HepG2 (cell line): ENCODE data around the gene PSKH1. TPM values are rescaled to one million over a fixed set of nuclear protein-coding genes. Genes with fewer than 3 reads are reported as not detected.

Source experiments
- BHLHE40 ChIP-seq: IDR thresholded peaks from 2 replicates; pipeline ENCODE4 v1.6.1; 2011; ENCODE audit warnings: low read length, improper control_type of control experiment
- EED ChIP-seq: sonication (generic); formaldehyde crosslinking; IDR thresholded peaks from 2 replicates; pipeline ENCODE4 v1.5.0; 2020; ENCODE audit warnings: mild to moderate bottlenecking, missing genetic modification reagents
- FOXA1 ChIP-seq, 2 experiments: fragments of 450-650 bp in 1 of 2; sonication (generic) in 1 of 2; formaldehyde crosslinking in 1 of 2; IDR thresholded peaks; 2 replicates each; pipeline versions ENCODE4 v1.4.0 to v1.6.1; 2016 to 2020; ENCODE audit warnings: missing genetic modification reagents in 1 of 2
- FOXA3 ChIP-seq: IDR thresholded peaks from 2 replicates; pipeline ENCODE4 v1.6.1; 2016; ENCODE audit warnings: missing genetic modification reagents, missing compliant biosample characterization
- IKZF5 ChIP-seq: IDR thresholded peaks from 2 replicates; pipeline ENCODE4 v1.6.1; 2018; ENCODE audit warnings: missing genetic modification reagents, mild to moderate bottlenecking, missing compliant biosample characterization
- JUN ChIP-seq: sonication (generic); formaldehyde crosslinking; IDR thresholded peaks from 2 replicates; pipeline ENCODE4 v1.4.0; 2020; ENCODE audit warnings: mild to moderate bottlenecking, missing genetic modification reagents
- NONO ChIP-seq, 2 experiments: fragments of 450-650 bp in 1 of 2; sonication (generic) in 1 of 2; formaldehyde crosslinking in 1 of 2; IDR thresholded peaks in 1 of 2; conservative IDR thresholded peaks in 1 of 2; 2 replicates each; pipeline versions ENCODE4 v1.6.1 to v1.8.0; 2017 to 2022; ENCODE audit warnings: mild to moderate bottlenecking in 1 of 2, missing genetic modification reagents in 1 of 2, moderate library complexity in 1 of 2
- PITX1 ChIP-seq: sonication (generic); formaldehyde crosslinking; IDR thresholded peaks from 2 replicates; pipeline ENCODE4 v1.5.1; 2020; ENCODE audit warnings: mild to moderate bottlenecking, missing genetic modification reagents
- RBAK ChIP-seq: sonication (generic); formaldehyde crosslinking; IDR thresholded peaks from 2 replicates; pipeline ENCODE4 v1.5.1; 2020; ENCODE audit warnings: mild to moderate bottlenecking, missing genetic modification reagents
- RBFOX2 ChIP-seq: fragments of 200-400 bp; formaldehyde crosslinking; IDR thresholded peaks from 2 replicates; pipeline ENCODE4 v1.6.1; 2017; ENCODE audit warnings: low read depth, mild to moderate bottlenecking, low read length
- ZSCAN22 ChIP-seq: sonication (generic); formaldehyde crosslinking; IDR thresholded peaks from 2 replicates; pipeline ENCODE4 v1.4.0; 2020; ENCODE audit warnings: mild to moderate bottlenecking, missing genetic modification reagents
- polyA plus RNA-seq, 8 experiments: library from polyadenylated mRNA; depleted of rRNA in 3 of 8; stranded (reverse) in 7 of 8; unstranded in 1 of 8; fragments of >200 nt; fragmentation: Illumina TruSeq in 4 of 8; extraction: Trizol in 4 of 8; gene quantifications; 2 replicates each; pipeline versions ENCODE4 v1.2.1 to v1.2.3, GENCODE V29; 2011 to 2016; ENCODE audit warnings: low read depth in 4 of 8, missing spikeins in 1 of 8, mixed read lengths in 1 of 8; ENCODE audit not compliant: insufficient read depth in 1 of 8
- total RNA-seq, 5 experiments: library from RNA; depleted of rRNA; stranded (reverse); fragments of >200 nt; fragmentation: Illumina TruSeq; extraction: Trizol; gene quantifications; 2 replicates each; pipeline ENCODE4 v1.2.3, GENCODE V29; 2016; ENCODE audit warnings: low read depth in 1 of 5
- TF ChIP-seq, protein P1 (sequence below): sonication (generic); formaldehyde crosslinking; IDR thresholded peaks from 2 replicates; pipeline ENCODE4 v1.5.1; 2020; ENCODE audit warnings: mild to moderate bottlenecking, missing genetic modification reagents, moderate library complexity
- TF ChIP-seq, protein P2 (sequence below): sonication (generic); formaldehyde crosslinking; IDR thresholded peaks from 2 replicates; pipeline ENCODE4 v1.4.0; 2020; ENCODE audit warnings: missing genetic modification reagents, borderline replicate concordance
- TF ChIP-seq, protein P3 (sequence below): sonication (generic); formaldehyde crosslinking; IDR thresholded peaks from 2 replicates; pipeline ENCODE4 v1.5.1; 2020; ENCODE audit warnings: mild to moderate bottlenecking, missing genetic modification reagents, moderate library complexity
- TF ChIP-seq, protein P4 (sequence below): sonication (generic); formaldehyde crosslinking; IDR thresholded peaks from 2 replicates; pipeline ENCODE4 v1.4.0; 2020; ENCODE audit warnings: missing genetic modification reagents, mild to moderate bottlenecking, borderline replicate concordance

Gene PSKH1
- total and polyA plus RNA-seq, 2 of the 13 experiments (the other 11 are each of a cell fraction or from before 2014, with no cell fraction given) = 8.4 to 19.1 TPM

DNA sequence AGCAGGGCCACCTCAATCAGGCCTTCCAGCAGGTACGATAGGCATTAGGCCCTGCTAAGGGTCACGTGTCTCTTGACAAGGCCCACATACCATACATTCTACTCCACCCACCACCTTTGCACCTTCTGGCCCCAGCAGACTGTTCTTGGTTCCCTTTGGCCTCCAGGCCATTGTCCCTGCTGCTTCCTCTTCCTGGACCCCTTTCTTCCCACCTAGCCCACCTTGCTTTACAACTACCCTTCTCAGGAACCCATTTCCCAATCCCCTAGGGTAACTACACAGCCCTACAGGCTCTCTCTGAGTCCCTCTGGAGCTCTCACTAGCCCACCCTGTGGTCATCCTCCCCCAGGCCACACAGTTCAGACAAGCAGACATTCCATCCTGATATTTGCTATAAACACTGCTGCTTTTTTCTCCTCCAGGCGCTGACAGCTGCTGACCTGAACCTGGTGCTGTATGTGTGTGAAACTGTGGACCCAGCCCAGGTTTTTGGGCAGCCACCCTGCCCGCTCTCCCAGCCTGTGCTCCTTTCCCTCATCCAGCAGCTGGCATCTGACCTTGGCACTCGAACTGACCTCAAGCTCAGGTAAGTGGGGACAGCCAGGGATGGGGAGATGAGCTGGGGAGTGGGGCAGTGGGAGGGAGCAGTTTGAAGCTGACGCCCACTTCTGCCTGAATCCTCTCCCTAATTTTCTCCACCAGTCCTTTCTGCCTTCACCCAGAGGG is 9.7 kb upstream of the PSKH1 start (continued):
- TF ChIP-seq, protein P1, sequence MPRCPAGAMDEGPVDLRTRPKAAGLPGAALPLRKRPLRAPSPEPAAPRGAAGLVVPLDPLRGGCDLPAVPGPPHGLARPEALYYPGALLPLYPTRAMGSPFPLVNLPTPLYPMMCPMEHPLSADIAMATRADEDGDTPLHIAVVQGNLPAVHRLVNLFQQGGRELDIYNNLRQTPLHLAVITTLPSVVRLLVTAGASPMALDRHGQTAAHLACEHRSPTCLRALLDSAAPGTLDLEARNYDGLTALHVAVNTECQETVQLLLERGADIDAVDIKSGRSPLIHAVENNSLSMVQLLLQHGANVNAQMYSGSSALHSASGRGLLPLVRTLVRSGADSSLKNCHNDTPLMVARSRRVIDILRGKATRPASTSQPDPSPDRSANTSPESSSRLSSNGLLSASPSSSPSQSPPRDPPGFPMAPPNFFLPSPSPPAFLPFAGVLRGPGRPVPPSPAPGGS = no peak
- TF ChIP-seq FOXA1 (IDR thresholded peaks at IDR 0.05) (no peak), FOXA1 (CRISPR knock-in tag; IDR thresholded peaks at IDR 0.05) (no peak), IKZF5 (CRISPR knock-in tag) (no peak), PITX1 (0 out of 2 replicates have a peak, but pooled peaks have one; percentile 32), FOXA3 (CRISPR knock-in tag) (no peak), NONO (IDR thresholded peaks at IDR 0.05) (no peak), NONO (CRISPR knock-in tag; conservative IDR thresholded peaks at IDR 0.05) (no peak), RBFOX2 (no peak), BHLHE40 (peak; percentile 60; the same call in 1 of the 2 replicates), EED (CRISPR knock-in tag) (no peak), ZSCAN22 (CRISPR knock-in tag) (0 out of 2 replicates have a peak, but pooled peaks have one; percentile 17), JUN (CRISPR knock-in tag) (no peak), RBAK (CRISPR knock-in tag) (no peak)
- TF ChIP-seq, protein P2, sequence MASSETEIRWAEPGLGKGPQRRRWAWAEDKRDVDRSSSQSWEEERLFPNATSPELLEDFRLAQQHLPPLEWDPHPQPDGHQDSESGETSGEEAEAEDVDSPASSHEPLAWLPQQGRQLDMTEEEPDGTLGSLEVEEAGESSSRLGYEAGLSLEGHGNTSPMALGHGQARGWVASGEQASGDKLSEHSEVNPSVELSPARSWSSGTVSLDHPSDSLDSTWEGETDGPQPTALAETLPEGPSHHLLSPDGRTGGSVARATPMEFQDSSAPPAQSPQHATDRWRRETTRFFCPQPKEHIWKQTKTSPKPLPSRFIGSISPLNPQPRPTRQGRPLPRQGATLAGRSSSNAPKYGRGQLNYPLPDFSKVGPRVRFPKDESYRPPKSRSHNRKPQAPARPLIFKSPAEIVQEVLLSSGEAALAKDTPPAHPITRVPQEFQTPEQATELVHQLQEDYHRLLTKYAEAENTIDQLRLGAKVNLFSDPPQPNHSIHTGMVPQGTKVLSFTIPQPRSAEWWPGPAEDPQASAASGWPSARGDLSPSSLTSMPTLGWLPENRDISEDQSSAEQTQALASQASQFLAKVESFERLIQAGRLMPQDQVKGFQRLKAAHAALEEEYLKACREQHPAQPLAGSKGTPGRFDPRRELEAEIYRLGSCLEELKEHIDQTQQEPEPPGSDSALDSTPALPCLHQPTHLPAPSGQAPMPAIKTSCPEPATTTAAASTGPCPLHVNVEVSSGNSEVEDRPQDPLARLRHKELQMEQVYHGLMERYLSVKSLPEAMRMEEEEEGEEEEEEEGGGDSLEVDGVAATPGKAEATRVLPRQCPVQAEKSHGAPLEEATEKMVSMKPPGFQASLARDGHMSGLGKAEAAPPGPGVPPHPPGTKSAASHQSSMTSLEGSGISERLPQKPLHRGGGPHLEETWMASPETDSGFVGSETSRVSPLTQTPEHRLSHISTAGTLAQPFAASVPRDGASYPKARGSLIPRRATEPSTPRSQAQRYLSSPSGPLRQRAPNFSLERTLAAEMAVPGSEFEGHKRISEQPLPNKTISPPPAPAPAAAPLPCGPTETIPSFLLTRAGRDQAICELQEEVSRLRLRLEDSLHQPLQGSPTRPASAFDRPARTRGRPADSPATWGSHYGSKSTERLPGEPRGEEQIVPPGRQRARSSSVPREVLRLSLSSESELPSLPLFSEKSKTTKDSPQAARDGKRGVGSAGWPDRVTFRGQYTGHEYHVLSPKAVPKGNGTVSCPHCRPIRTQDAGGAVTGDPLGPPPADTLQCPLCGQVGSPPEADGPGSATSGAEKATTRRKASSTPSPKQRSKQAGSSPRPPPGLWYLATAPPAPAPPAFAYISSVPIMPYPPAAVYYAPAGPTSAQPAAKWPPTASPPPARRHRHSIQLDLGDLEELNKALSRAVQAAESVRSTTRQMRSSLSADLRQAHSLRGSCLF = no peak
- TF ChIP-seq, protein P3, sequence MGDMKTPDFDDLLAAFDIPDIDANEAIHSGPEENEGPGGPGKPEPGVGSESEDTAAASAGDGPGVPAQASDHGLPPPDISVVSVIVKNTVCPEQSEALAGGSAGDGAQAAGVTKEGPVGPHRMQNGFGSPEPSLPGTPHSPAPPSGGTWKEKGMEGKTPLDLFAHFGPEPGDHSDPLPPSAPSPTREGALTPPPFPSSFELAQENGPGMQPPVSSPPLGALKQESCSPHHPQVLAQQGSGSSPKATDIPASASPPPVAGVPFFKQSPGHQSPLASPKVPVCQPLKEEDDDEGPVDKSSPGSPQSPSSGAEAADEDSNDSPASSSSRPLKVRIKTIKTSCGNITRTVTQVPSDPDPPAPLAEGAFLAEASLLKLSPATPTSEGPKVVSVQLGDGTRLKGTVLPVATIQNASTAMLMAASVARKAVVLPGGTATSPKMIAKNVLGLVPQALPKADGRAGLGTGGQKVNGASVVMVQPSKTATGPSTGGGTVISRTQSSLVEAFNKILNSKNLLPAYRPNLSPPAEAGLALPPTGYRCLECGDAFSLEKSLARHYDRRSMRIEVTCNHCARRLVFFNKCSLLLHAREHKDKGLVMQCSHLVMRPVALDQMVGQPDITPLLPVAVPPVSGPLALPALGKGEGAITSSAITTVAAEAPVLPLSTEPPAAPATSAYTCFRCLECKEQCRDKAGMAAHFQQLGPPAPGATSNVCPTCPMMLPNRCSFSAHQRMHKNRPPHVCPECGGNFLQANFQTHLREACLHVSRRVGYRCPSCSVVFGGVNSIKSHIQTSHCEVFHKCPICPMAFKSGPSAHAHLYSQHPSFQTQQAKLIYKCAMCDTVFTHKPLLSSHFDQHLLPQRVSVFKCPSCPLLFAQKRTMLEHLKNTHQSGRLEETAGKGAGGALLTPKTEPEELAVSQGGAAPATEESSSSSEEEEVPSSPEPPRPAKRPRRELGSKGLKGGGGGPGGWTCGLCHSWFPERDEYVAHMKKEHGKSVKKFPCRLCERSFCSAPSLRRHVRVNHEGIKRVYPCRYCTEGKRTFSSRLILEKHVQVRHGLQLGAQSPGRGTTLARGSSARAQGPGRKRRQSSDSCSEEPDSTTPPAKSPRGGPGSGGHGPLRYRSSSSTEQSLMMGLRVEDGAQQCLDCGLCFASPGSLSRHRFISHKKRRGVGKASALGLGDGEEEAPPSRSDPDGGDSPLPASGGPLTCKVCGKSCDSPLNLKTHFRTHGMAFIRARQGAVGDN (CRISPR knock-in tag) = peak; percentile 48; the same call in 1 of the 2 replicates
- TF ChIP-seq, protein P4, sequence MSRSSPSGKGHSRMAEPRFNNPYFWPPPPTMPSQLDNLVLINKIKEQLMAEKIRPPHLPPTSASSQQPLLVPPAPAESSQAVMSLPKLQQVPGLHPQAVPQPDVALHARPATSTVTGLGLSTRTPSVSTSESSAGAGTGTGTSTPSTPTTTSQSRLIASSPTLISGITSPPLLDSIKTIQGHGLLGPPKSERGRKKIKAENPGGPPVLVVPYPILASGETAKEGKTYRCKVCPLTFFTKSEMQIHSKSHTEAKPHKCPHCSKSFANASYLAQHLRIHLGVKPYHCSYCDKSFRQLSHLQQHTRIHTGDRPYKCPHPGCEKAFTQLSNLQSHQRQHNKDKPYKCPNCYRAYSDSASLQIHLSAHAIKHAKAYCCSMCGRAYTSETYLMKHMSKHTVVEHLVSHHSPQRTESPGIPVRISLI (CRISPR knock-in tag) = no peak
